LoVo (cell line): ENCODE data around the gene SFSWAP.

Source experiments
- DNase-seq: peaks from one replicate; pipeline ENCODE4 v3.0.0-alpha.2; 2016; ENCODE audit warnings: low spot score

Gene SFSWAP

DNA sequence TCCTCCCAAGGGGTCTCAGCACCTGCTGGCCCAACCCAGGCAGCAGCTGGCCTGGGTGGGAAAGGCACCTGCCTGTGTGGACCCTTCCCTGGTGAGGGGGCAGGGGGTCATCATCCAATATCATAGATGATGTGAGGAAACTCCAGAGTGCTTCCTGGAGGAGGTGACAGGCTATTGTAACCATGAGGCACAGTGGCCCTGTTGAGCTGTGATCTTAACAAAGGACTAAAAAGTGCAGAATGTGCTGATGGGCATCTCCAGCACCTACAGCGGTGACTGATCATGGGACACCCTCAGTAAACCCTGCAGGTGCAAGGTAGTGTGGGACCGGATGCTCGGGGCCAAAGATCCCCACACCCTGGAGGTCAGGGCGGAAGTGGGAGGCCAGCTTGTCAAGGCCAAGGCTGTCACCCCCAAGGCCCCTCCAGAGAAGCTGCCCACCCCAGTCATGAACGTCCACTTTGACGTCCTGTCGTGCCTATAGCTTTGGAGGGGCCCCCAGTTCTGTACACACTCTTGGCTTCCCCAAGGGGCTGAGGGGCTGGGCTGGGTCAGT lies 124.8 kb downstream of the SFSWAP start:
- no peak for DNase-seq

DNA sequence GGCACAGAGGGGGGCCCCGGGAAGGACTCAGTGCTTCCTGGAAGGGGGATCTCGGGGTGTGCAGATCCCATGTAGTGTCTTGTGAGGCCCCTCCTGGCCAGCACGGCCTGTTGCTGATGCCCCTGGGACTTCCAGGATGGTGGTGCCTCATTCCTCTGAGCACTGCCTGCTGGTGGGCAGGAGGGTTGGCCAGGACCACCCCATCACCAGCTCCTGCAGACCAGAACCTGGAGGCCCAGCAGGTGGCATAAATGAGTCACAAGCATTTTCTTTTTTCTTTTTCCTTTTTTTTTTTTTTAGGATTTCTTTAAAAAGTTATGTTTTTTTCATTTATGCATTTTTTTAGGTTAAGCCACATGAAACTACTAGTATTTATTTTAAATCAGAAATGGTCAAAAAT lies 125.3 kb downstream of the SFSWAP start:
- DNase-seq: no peak

- no peak for DNase-seq
Observed at GRCh38 chr12:131836714-131837397, 126.0 kb downstream of the SFSWAP start.

DNA sequence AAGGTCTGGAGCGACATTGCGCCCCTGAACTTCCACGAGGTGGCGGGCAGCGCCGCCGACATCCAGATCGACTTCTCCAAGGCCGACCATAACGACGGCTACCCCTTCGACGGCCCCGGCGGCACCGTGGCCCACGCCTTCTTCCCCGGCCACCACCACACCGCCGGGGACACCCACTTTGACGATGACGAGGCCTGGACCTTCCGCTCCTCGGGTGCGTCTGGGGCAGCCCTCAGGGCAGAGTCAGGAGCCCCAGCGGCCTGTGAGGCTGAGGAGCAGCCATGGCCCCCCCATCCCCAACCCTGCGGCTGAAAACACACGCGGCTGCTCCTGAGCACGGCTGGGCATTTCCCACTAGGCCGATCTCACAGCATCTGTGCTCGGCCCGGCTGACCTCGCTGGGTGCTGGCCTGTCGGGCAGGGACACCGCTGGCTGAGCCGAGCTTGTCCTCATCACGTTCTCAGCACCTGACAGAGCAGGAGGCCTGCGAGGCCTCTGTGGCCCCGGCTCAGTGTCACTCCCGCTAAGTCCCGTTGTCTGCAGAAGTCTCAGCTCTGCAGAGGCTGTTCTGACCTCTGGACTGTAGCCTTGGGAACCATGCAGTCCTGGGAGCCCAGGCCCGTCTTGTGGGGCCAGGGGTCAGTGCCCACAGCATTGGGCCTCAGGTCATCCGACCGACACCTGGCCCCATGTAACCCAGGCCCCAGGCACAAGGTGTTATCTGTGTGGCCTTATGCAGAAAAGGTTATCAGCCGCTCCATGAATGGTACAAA lies 129.9 kb downstream of the SFSWAP start:
- DNase-seq: no peak

DNA sequence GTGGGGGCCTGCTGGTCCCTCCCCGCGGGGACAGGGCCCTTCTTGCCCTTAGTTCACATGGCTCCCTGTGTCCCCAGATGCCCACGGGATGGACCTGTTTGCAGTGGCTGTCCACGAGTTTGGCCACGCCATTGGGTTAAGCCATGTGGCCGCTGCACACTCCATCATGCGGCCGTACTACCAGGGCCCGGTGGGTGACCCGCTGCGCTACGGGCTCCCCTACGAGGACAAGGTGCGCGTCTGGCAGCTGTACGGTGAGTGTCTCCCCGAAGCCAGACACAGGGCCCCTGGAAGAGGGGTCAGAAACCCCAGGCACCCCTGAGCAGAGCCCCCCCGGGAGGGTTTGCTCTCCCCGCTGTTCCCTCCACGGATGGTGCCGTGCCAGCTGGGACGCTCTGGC lies 130.7 kb downstream of the SFSWAP start:
- no peak for DNase-seq

DNA sequence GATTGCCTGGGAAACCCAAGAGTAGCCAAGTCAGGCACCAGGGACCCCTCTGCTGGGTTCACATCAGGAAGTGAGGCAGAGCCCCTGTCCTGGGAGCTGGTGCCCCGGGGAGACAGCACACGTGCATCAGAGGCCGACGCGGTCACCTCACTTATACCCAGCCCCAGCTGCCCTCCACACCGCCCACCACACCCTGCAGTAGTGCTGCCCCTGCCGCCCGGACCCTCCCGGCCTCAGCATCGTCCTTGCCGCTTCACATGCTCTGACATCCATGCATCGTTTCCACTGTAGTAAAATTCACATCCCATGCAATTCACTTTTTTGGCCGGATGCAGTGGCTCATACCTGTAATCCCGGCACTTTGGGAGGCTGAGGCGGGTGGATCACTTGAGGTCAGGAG lies 131.3 kb downstream of the SFSWAP start:
- no peak for DNase-seq

- DNase-seq: no peak
Observed at GRCh38 chr12:131843527-131843926, 132.6 kb downstream of the SFSWAP start.

- no peak for DNase-seq
Observed at GRCh38 chr12:131844140-131844539, 133.2 kb downstream of the SFSWAP start.

GRCh38 chr12:131844656-131845055 lies 133.8 kb downstream of the SFSWAP start:
- no peak for DNase-seq

DNA sequence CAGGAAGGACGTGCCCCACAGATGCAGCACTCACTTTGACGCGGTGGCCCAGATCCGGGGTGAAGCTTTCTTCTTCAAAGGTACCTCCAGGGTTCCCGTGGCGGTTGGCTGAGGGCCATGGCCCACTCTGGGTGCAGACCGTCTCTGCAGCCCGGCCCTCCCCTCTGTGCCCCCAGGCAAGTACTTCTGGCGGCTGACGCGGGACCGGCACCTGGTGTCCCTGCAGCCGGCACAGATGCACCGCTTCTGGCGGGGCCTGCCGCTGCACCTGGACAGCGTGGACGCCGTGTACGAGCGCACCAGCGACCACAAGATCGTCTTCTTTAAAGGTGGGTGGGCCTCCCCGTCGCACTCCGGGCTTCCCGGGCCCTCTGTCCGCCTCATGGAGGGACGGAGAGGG lies 134.2 kb downstream of the SFSWAP start:
- DNase-seq: no peak

DNA sequence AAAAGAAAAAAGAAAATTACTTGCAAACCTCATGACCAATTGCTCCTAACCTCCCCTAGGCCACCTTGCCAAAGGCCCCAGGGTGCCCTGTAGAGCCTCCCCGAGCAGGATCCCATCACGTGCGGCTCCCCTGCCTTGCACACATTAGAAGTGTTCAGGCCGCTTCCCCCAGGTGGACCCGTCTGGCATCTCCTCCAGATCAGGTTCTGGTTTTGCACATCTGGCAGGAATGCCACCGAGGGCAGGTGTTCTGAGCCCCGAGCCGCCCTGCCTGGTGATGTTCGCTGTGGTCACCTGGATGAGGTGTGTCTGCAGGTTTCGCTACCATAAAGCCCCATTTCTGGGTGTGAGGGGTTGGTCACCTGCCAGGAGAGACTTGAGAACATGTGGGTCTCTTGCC lies 136.6 kb downstream of the SFSWAP start:
- no peak for DNase-seq

DNA sequence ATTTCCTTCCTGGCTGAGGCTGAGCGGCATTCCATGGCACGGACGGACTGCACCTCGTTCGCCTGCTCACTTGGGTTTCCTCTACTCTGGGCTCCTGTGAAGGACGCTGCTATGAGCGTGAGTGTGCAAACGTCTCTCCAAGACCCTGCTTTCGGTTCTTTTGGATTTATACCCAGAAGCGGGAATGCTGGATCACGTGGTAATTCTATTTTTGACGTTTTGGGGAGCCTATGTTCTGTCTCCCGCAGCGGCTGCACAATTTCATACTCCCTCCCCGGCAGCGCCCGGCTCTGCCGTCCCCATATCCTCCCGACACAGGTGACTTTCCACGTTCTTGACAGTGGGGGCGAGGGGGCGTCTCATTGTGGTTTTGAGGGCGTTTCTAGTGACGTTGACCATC lies 137.9 kb downstream of the SFSWAP start:
- DNase-seq: no peak
